ENCODE measurements around the gene PCDHA1.

GRCh38 chr5:141022384-141022783 lies 236.4 kb downstream of the PCDHA1 start:
- TF ChIP-seq, protein P1, sequence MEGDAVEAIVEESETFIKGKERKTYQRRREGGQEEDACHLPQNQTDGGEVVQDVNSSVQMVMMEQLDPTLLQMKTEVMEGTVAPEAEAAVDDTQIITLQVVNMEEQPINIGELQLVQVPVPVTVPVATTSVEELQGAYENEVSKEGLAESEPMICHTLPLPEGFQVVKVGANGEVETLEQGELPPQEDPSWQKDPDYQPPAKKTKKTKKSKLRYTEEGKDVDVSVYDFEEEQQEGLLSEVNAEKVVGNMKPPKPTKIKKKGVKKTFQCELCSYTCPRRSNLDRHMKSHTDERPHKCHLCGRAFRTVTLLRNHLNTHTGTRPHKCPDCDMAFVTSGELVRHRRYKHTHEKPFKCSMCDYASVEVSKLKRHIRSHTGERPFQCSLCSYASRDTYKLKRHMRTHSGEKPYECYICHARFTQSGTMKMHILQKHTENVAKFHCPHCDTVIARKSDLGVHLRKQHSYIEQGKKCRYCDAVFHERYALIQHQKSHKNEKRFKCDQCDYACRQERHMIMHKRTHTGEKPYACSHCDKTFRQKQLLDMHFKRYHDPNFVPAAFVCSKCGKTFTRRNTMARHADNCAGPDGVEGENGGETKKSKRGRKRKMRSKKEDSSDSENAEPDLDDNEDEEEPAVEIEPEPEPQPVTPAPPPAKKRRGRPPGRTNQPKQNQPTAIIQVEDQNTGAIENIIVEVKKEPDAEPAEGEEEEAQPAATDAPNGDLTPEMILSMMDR (IDR thresholded peaks at IDR 0.05 in 8 of 11, conservative IDR thresholded peaks at IDR 0.05 in 3 of 11) = no peak
- TF ChIP-seq POLR2AphosphoS5 (IDR thresholded peaks at IDR 0.05) (no peak), POLR2A (IDR thresholded peaks at IDR 0.05) (no peak)

Measured in spleen (tissue), 7 donors.